DND-41 (cell line): ENCODE data around the gene COQ8B.

Source experiments
- ATAC-seq: fragments of 200-7000 bp; cut with Tn5 transposase; 3 replicates; pipeline ENCODE4 v1.9.1; 2021; ENCODE audit warnings: low read depth; ENCODE audit not compliant: insufficient read depth
- DNase-seq: peaks from one replicate; pipeline ENCODE4 v3.0.0-alpha.2; 2020
- H2AFZ ChIP-seq: 2 replicates; pipeline ENCODE4 v1.6.0; 2012; ENCODE audit warnings: low read depth, low read length
- H3K27ac ChIP-seq: 2 replicates; pipeline ENCODE4 v1.5.1; 2012; ENCODE audit warnings: low read length, inconsistent platforms
- H3K27me3 ChIP-seq: fragments of 200-600 bp; sonication (generic); 2 replicates; pipeline ENCODE4 v1.6.0; 2012; ENCODE audit warnings: low read length, mild to moderate bottlenecking, inconsistent platforms; ENCODE audit not compliant: insufficient read depth, poor library complexity
- H3K36me3 ChIP-seq: 2 replicates; pipeline ENCODE4 v1.5.1; 2012; ENCODE audit warnings: low read length, inconsistent platforms; ENCODE audit not compliant: insufficient read depth
- H3K4me1 ChIP-seq: 2 replicates; pipeline ENCODE4 v1.5.1; 2012; ENCODE audit warnings: mild to moderate bottlenecking, low read length; ENCODE audit not compliant: insufficient read depth
- H3K4me2 ChIP-seq: 2 replicates; pipeline ENCODE4 v1.6.0; 2012; ENCODE audit warnings: mild to moderate bottlenecking, moderate library complexity, low read length, inconsistent platforms; ENCODE audit not compliant: insufficient read depth
- H3K4me3 ChIP-seq, 2 experiments: fragments of 200-600 bp in 1 of 2; shearing (Covaris generic) in 1 of 2; 2 replicates each; pipeline ENCODE4 v1.5.1; 2012 to 2016; ENCODE audit warnings: inconsistent platforms in 2 of 2, low read length in 2 of 2, mild to moderate bottlenecking in 2 of 2, low read depth in 1 of 2, moderate library complexity in 1 of 2
- H3K79me2 ChIP-seq: 2 replicates; pipeline ENCODE4 v1.6.0; 2012; ENCODE audit warnings: low read length, inconsistent platforms; ENCODE audit not compliant: insufficient read depth
- H3K9ac ChIP-seq: 2 replicates; pipeline ENCODE4 v1.6.0; 2012; ENCODE audit warnings: low read depth, mild to moderate bottlenecking, inconsistent platforms, low read length, moderate library complexity
- H3K9me3 ChIP-seq: 2 replicates; pipeline ENCODE4 v1.5.1; 2012; ENCODE audit warnings: low read length, moderate library complexity, mild to moderate bottlenecking, inconsistent platforms; ENCODE audit not compliant: insufficient read depth, severe bottlenecking
- H4K20me1 ChIP-seq: 2 replicates; pipeline ENCODE4 v1.6.0; 2012; ENCODE audit warnings: low read length; ENCODE audit not compliant: insufficient read depth
- CTCF ChIP-seq: IDR thresholded peaks from 2 replicates; pipeline ENCODE4 v1.5.1; 2012; ENCODE audit warnings: borderline replicate concordance, low read length, moderate library complexity, mild to moderate bottlenecking; ENCODE audit not compliant: poor library complexity, severe bottlenecking; ENCODE audit errors: extremely low read depth
- EZH2 ChIP-seq: IDR thresholded peaks from 3 replicates; pipeline ENCODE4 v1.6.1; 2012; ENCODE audit warnings: borderline replicate concordance, low read depth, mild to moderate bottlenecking, moderate library complexity, low read length, inconsistent platforms; ENCODE audit not compliant: severe bottlenecking

COQ8B gene

GRCh38 chr19:40685016-40685526 lies 31.6 kb downstream of the COQ8B start:
- no peak overlapping the region for H3K9ac ChIP-seq
- ATAC-seq = no peak
- peaks cover 15% of the 10 kb centered on the region for H3K4me1 ChIP-seq
- no peak overlapping the region for H3K4me3 ChIP-seq
- H2AFZ ChIP-seq = no peak overlapping the region
- no peak overlapping the region for H3K4me2 ChIP-seq
- no peaks in the 10 kb centered on the region for H3K27me3 ChIP-seq
- no peaks in the 10 kb centered on the region for H4K20me1 ChIP-seq
- TF ChIP-seq EZH2 (no peak), CTCF (no peak)
- H3K27ac ChIP-seq = no peak overlapping the region
- DNase-seq = no peak
- no peaks in the 10 kb centered on the region for H3K79me2 ChIP-seq
- H3K36me3 ChIP-seq = peaks cover 12% of the 10 kb centered on the region
- no peaks in the 10 kb centered on the region for H3K9me3 ChIP-seq

- peaks cover 7% of the 10 kb centered on the region for H3K4me1 ChIP-seq
- ATAC-seq = no peak
- H4K20me1 ChIP-seq = no peaks in the 10 kb centered on the region
- no peaks in the 10 kb centered on the region for H3K79me2 ChIP-seq
- peaks cover 12% of the 10 kb centered on the region for H3K36me3 ChIP-seq
- H3K9me3 ChIP-seq = no peaks in the 10 kb centered on the region
- DNase-seq = no peak
- TF ChIP-seq EZH2 (no peak), CTCF (no peak)
- H3K27me3 ChIP-seq = no peaks in the 10 kb centered on the region
- H3K4me3 ChIP-seq = no peak overlapping the region
- H3K9ac ChIP-seq = no peak overlapping the region
- H3K4me2 ChIP-seq = no peak overlapping the region
- no peak overlapping the region for H2AFZ ChIP-seq
- no peak overlapping the region for H3K27ac ChIP-seq
Measured at GRCh38 chr19:40684280-40684679, 32.4 kb downstream of the COQ8B start.

GRCh38 chr19:40683437-40683836 lies 33.2 kb downstream of the COQ8B start:
- H3K9ac ChIP-seq = no peak overlapping the region
- ATAC-seq (no peak), DNase-seq (no peak)
- H3K4me1 ChIP-seq = no peaks in the 10 kb centered on the region
- no peaks in the 10 kb centered on the region for H3K79me2 ChIP-seq
- H2AFZ ChIP-seq = no peak overlapping the region
- H4K20me1 ChIP-seq = no peaks in the 10 kb centered on the region
- TF ChIP-seq CTCF = no peak
- no peak overlapping the region for H3K4me2 ChIP-seq
- no peaks in the 10 kb centered on the region for H3K27me3 ChIP-seq
- H3K36me3 ChIP-seq = peaks cover 15% of the 10 kb centered on the region
- H3K4me3 ChIP-seq = no peak overlapping the region
- no peak overlapping the region for H3K27ac ChIP-seq
- no peaks in the 10 kb centered on the region for H3K9me3 ChIP-seq

- Histone ChIP-seq H3K9ac (no peak overlapping the region), H3K4me3 (no peak overlapping the region), H2AFZ (no peak overlapping the region), H3K9me3 (no peaks in the 10 kb centered on the region), H3K36me3 (peaks cover 24% of the 10 kb centered on the region), H4K20me1 (no peaks in the 10 kb centered on the region), H3K27ac (no peak overlapping the region), H3K27me3 (no peaks in the 10 kb centered on the region), H3K79me2 (no peaks in the 10 kb centered on the region), H3K4me2 (no peak overlapping the region), H3K4me1 (no peaks in the 10 kb centered on the region)
- TF ChIP-seq CTCF (no peak), EZH2 (no peak)
- no peak for ATAC-seq
- no peak for DNase-seq
Measured at GRCh38 chr19:40682431-40682964, 34.2 kb downstream of the COQ8B start.
